HG02852 (cell line): ENCODE data around the gene GPR89A.
A peak's percentile ranks its signal among the peaks of the same experiment; 100 is the strongest.
"Not testable (repeated sequence)": the region's sequence is repeated elsewhere in the genome, so short reads cannot be mapped to it uniquely, and the experiment has no call there.

Experiments
- ATAC-seq: cut with Tn5 transposase; IDR thresholded peaks from one replicate; pipeline ENCODE4 v1.9.1; 2021; ENCODE audit warnings: mild to moderate bottlenecking, moderate library complexity; ENCODE audit not compliant: unreplicated experiment

The GPR89A gene

GRCh38 chr1:145684858-145685257 is 77.1 kb downstream of the GPR89A start:
- not testable (repeated sequence) for ATAC-seq

DNA sequence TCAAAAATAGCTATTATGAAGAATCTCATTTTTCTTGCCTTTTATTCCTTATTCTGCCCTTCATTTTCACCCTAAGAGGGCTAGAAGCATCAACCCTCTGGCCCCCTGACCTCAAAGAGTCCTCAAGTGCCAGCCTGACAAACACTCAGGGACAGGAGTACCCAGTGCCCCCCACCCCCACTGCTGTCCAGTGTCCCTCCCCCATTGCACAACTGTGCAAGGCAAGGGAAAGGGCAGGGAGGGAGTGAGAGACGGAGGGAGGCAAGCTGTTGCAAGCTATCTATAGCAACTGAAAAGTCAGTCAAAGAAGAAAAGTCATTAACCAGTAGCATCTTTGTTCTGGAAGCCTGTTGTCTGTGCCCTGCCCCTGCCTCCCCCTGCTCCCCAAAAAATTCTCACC is 78.3 kb downstream of the GPR89A start:
- ATAC-seq = not testable (repeated sequence)

DNA sequence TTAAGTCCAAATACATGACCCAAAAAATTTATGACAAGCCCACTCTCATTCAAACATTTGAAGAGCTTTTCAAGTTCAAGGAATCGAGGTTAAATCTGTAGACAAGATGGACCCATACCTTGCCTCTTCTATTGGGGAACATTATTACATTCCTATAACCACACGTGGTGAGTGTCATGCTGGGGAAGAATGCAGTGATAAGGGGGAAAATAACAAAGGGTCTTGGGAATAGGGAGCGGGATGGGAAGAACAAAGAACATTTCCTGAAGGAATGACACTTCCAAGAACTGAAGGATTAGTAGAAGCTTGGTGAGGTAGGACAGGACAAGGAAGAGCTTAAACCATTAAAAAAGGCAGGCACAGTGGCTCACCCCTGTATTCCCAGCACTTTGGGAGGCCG is 80.5 kb downstream of the GPR89A start:
- no peak for ATAC-seq

DNA sequence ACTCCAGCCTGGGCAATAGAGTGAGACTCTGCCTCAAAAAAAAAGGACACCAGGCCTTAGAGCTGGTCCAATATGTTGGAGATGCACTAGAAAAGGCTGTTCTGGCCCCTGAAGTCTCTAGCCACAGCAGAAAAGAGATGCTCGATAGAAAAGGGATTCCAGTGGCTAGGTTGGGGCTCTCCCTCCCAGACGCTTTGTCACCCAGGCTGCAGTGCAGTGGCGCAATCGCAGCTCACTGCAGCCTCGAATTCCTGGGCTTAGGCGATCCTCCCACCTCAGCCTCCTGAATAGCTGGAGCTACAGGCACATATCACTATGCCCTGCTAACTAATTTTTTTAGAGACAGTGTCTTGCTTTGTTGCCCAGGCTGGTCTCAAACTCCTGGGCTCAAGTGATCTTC is 81.1 kb downstream of the GPR89A start:
- no peak for ATAC-seq

GRCh38 chr1:145689922-145690321 is 82.1 kb downstream of the GPR89A start:
- ATAC-seq = no peak

DNA sequence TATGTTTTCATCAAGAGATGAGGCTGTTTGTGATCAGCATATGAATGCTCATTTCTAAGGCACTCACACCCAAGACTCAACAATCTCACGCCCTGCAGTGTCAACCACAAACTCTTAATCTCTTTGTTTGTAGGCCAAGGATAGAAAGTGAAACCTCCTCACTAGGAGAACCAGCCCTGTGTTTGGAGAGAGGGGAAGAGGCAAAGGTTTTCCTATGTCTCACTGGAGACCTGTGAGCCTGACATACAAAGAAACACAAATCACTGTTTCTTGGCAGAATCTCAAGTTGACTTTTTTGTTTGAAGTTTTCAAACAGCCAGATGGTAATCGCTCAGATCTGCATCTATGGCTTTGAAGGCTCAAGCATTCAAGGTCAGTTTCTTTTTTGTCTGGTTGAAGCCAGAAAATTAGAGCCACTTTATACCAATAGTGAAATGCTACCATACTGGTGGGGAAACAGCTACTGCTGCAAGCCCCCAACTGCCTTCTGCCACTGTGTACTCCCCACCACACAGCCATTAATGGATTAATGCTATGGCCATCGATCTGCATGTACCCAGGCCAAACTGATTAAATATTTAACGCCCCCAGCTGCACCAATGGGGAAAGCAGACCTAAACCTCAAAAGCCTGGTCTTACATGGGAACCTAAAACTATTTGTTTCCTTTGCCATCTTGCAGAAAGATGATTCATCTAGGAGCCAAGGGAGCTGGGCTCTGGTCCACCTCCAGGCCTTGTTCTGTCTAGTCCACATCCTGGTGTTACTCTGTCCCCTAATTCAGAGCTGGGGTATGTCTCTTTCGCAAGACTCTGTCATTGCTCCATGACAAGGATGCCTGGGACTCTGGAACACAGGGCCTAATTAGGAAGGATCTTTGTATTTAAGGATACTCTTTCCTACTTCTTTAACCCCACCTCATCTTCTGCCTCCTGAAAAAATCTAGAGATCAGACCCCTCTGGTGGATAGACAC is 83.1 kb downstream of the GPR89A start:
- ATAC-seq = peak; percentile 78

DNA sequence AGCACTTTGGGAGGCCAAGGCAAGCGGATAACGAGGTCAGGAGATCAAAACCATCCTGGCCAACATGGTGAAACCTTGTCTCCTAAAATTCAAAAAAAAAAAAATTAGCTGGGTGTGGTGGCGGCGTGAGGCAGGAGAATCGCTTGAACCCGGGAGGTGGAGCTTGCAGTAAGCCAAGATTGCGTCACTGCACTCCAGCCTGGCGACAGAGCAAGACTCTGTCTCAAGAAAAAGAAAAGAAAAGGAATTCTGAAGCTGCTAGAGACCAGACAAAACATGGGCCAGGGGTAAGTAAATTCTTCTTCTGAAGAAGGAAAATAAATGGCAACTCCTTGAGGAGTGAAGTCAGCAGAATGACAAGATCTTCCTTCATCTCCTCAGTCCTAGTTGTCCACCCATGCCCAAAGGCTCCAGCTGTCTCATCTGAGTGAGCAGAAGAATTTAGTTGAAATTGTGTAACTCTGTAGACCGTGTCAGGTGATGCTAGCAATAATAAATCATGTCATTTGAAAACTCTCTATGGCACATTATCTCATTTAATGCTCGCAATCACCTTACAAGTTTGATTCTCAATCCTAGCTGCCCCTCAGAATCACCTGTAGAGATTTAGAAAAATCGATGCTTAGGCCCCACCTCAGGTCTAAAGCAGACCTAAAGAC is 85.1 kb downstream of the GPR89A start:
- no peak for ATAC-seq

DNA sequence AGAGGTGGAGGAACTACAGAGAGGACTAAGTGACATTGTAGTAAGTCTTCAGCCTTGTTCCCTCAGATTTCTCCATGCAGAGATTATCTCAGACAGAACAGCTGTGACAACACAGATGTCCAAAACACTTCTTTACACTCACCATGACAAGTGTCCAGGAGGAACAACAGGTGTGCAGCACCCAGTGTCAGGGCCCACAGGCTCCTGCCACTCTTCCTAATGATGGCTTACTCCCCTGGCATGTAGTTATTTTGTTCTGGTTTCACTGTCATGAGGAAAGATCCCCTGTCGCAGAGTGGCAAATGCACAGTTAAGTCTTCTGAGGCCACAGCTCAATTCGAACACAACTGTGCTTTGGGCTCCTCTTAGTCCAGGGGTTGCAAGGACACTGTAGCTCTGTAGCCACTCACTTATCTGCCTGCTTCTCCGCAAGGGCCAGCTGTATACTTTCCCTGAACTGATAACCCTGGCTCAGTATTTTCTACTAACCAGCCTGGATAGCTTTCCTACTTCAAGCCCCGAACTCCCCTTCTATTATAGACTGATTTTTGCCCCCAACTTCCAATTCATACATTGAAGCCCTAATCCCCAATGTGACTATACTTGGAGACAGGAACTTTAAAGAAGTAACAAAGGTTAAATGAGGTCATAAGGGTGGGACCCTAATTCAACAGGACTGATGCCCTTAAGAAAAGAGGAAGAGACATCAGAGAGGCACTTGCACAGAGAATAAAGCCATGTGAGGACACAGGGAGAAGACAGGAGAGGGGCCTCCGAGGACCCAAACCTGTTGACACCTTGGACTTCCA is 88.2 kb downstream of the GPR89A start:
- no peak for ATAC-seq

GRCh38 chr1:145696630-145696960 is 88.8 kb downstream of the GPR89A start:
- no peak for ATAC-seq

- ATAC-seq = no peak
These were observed 93.6 kb downstream of the GPR89A start for GRCh38 chr1:145701306-145701862.

DNA sequence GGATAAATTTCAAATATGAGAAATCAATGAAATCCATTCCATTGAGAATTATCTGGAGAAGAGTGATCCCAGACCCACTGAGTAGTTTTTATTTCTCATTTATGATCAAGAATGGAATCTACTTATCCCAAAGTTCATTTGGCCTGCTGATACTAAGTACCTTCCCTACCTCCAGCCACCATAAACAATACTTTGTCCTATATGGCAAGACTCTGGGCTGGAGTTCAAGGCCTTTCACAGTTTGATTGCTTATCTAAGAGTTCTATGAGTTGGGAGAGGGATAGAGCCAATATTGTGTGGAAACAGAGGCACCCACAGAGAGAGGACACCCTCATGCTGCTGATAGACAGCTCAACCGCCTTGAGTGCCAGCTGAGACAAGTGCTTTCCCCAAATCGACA is 94.3 kb downstream of the GPR89A start:
- no peak for ATAC-seq

- ATAC-seq = no peak
These were observed 95.0 kb downstream of the GPR89A start for GRCh38 chr1:145702826-145703225.

DNA sequence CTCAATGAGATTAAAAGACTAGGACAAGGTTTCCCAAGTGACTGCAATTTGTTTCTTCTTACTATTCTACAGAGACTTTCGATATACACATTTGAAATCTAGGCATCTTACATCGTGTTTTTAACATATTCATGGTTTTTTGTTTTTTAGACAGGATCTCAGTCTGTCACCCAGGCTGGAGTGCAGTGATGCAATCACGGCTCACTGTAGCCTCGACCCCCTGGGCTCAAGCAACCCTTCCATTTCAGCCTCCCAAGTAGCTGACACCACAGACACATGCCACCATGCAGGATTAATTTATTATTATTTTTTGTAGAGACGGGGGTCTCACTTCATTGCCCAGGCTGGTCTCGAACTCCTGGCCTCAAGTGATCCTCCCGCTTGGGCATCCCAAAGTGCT is 97.8 kb downstream of the GPR89A start:
- ATAC-seq = no peak

- ATAC-seq = no peak
These were observed 98.4 kb downstream of the GPR89A start for GRCh38 chr1:145706086-145706664.

- ATAC-seq = no peak
These were observed 99.5 kb downstream of the GPR89A start, which contains the start of gene PDZK1 for GRCh38 chr1:145707183-145707867. TSS of gene PDZK1 (minus strand) at chr1:145707368. CDS start at chr1:145688021, 19,347 bp downstream.

- peak; percentile 66 for ATAC-seq
These were observed 100.3 kb downstream of the GPR89A start for GRCh38 chr1:145708063-145708462.

GRCh38 chr1:145710291-145711027 is 102.7 kb downstream of the GPR89A start:
- ATAC-seq = no peak

- ATAC-seq = no peak
These were observed 103.4 kb downstream of the GPR89A start for GRCh38 chr1:145711213-145711651.

DNA sequence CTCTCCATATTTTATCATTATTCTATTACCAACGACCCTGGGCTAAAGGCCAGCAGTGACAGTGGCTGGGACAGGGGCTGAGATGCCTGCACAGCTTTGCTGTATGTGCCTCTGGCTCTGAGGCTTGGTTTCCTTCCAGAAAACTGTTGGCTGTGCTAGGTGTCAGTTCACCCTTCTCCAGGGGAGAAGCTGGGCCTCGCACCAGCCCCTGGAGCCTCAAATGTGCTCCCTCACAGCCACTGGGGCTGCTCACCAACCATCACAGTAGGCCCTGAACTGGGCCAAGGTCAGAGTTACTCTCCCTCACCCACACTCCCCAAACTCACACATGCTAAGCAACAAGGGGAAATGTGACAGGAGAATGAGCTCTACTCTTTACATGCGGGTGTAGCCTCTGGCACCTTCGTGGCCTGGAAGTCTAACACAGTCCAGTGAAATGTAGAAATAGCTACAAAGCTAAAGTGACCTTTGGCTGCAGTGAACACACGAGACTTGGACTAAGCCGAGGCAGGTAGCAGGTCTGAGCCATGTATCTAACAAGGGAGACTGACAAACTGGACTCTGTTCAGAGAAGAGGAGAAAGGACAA is 106.8 kb downstream of the GPR89A start:
- no peak for ATAC-seq
